Urinary bladder (tissue), 4 donors: Measurements from ENCODE around the gene ARHGAP31. TPM values are rescaled to one million over a fixed set of nuclear protein-coding genes. Genes with fewer than 3 reads are reported as not detected.

ENCODE experiments used
- DNase-seq: peaks from one replicate; pipeline ENCODE4 v3.0.0-alpha.2; 2015; ENCODE audit errors: extremely low spot score
- H3K27ac ChIP-seq: one replicate; pipeline ENCODE4 v1.5.1; 2013; ENCODE audit warnings: low read depth, mild to moderate bottlenecking, moderate library complexity
- H3K36me3 ChIP-seq: one replicate; pipeline ENCODE4 v1.6.1; 2013; ENCODE audit warnings: mild to moderate bottlenecking, moderate library complexity; ENCODE audit not compliant: insufficient read depth
- H3K4me1 ChIP-seq: one replicate; pipeline ENCODE4 v1.6.1; 2013; ENCODE audit warnings: mild to moderate bottlenecking, moderate library complexity; ENCODE audit not compliant: insufficient read depth
- H3K4me3 ChIP-seq: one replicate; pipeline ENCODE4 v1.5.1; 2013; ENCODE audit warnings: low read depth, low read length
- WGBS: extraction: QIAGEN DNeasy Blood & Tissue Kit; methylation state at CpG from one replicate; pipeline ENCODE4 v1.1.7; 2013; 5-methylcytosine and 5-hydroxymethylcytosine counted together
- polyA plus RNA-seq: library from polyadenylated mRNA; stranded (reverse); fragments of 200-250 nt; gene quantifications from one replicate; pipeline ENCODE4 v1.2.3, GENCODE V29; 2013
- total RNA-seq: library from RNA; depleted of rRNA; stranded (reverse); fragments of >200 nt; gene quantifications from one replicate; pipeline ENCODE4 v1.2.3, GENCODE V29; 2014
- donor health status: healthy with polysubstance abuse.
- donor health status: healthy.

ARHGAP31 gene
- total and polyA plus RNA-seq, 2 donors = 10.3 to 16.1 TPM

DNA sequence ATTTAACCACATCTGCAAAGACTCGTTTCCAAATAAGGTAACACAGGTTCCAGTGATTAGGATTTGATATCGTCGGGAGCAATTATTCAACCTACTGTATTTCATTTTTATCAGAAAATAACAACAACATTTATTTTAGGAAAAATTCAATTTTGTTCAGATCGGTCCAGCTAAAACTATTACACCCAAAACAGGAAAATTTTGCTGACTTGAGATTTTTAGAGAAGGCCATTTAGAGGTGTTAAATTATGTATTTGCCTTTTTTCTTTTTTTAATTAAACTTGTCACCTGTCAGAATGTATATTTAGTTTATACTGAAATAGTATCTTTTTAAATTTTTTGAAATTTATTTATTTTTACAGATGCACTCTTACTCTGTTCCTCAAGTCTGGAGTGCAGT, 81.3 kb downstream of the ARHGAP31 start:
- Histone ChIP-seq H3K4me3 (no peak overlapping the region), H3K36me3 (no peaks in the 10 kb centered on the region)
- 95% methylated on average over 4 of the region's 4 CpGs for WGBS

DNA sequence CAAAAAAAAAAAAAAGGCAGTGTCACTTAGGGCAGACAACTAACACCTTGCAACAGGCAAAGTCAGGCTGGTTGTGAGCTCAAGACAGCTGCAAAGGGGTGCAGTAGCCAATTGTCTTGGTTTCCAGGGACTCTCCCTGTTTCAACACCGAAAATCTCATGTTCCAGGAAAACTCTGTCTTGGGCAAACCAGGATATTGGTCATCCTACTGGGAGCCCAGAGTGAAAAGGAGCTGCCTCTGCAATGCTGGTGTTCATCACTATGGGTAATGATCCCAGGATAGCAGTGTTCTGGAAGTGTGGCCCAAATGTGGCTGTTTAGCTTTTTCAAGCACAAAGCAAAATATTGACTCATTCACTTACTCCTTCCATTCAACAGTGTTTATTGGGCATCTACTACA, 82.6 kb downstream of the ARHGAP31 start:
- no peak overlapping the region for H3K4me3 ChIP-seq
- no peak overlapping the region for H3K27ac ChIP-seq
- WGBS = 87% methylated on average over 1 of the region's 1 CpG
- no peaks in the 10 kb centered on the region for H3K4me1 ChIP-seq
- H3K36me3 ChIP-seq = no peaks in the 10 kb centered on the region
- no peak for DNase-seq

More for the DNA sequence above, 81.3 kb downstream of the ARHGAP31 start:
- no peak overlapping the region for H3K27ac ChIP-seq
- H3K4me1 ChIP-seq = no peaks in the 10 kb centered on the region
- no peak for DNase-seq

DNA sequence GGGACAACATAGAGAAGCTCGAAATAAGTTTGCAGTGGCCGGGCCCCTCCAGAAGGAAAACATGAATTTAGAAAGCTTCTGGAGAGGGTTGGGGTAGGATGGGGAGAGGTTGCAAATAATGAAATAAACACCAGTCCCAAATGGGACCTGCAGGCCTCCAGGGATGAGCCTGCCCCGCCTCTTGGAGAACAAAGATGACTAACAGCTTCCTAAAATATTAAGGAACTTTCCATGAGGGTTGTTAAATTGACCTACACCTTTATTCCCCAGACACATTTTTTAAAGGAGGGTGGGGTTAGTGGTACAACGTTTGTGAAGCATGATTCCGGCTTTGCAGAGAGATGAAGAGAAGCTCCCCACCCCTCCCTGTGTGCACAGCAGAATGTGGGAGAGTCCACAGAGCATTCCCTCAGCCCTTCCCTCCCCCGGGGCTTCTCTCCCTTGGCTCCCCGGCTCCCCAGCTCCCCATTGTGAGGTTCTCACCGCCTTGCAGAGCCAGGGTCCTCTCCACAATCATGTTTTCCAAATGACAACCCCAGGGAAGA, 84.1 kb downstream of the ARHGAP31 start:
- Histone ChIP-seq H3K27ac (no peak overlapping the region), H3K36me3 (no peaks in the 10 kb centered on the region), H3K4me3 (no peak overlapping the region), H3K4me1 (no peaks in the 10 kb centered on the region)
- DNase-seq = no peak
- 79% methylated on average over 8 of the region's 8 CpGs for WGBS

DNA sequence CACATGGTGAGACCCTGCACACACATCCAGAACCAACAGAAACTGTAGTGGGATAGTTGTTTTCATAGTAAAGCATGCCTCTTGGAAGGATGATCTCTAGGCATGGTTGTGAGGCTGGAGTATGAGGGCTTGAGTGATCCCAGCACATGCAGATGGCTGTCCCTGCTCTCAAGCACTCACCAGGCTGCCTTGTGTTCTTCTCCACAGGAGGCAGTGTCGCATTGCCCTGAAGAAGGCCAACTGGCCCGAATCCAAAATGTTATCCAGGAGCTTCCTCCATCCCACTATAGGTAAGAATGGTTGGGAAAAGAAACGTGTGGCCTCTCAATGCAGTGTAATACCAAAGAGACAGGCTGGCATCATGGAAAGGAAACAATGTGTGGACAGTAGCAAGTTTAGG, 86.5 kb downstream of the ARHGAP31 start:
- Histone ChIP-seq H3K27ac (no peak overlapping the region), H3K4me3 (no peak overlapping the region), H3K4me1 (no peaks in the 10 kb centered on the region), H3K36me3 (no peaks in the 10 kb centered on the region)
- DNase-seq = no peak
- WGBS = 70% methylated on average over 3 of the region's 3 CpGs

DNA sequence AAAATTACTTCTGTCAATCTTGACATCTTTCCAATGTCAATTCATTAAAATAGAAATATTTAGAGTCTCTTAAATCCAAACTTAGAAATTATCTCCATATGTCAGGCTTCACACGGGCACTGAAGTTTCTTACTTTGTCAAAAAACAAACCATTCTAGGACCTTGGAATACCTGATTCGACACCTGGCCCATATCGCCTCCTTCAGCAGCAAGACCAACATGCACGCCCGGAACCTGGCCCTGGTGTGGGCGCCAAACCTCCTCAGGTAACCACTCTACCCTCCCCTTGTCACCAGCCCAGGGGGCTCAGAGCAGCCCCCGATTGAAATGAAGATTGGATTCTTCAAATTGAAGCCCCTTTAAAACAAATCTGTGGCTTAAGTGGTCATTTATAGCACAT, 88.0 kb downstream of the ARHGAP31 start:
- Histone ChIP-seq H3K4me3 (no peak overlapping the region), H3K4me1 (no peaks in the 10 kb centered on the region), H3K27ac (no peak overlapping the region), H3K36me3 (no peaks in the 10 kb centered on the region)
- 95% methylated on average over 7 of the region's 7 CpGs for WGBS
- DNase-seq = no peak

DNA sequence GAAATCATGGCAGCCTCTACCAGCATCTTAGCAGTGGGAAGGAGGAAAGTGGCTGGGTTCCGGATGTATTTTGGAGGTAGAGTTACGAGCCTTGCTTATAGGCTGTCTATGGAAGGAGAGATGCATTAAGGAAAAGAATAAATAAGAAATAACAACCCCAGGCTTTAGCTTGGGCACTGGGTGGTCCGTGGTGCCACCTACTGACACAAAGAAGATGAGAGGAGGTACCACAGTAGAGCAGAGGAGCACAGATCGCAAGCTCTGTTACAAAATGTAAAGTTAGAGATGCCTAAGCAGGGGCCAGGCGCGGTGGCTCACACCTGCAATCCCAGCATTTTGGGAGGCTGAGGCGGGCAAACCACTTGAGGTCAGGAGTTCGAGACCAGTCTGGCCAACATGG, 94.4 kb downstream of the ARHGAP31 start:
- WGBS = 84% methylated on average over 8 of the region's 8 CpGs
- Histone ChIP-seq H3K4me1 (no peaks in the 10 kb centered on the region), H3K27ac (no peak overlapping the region), H3K36me3 (no peaks in the 10 kb centered on the region), H3K4me3 (no peak overlapping the region)
- DNase-seq = no peak

DNA sequence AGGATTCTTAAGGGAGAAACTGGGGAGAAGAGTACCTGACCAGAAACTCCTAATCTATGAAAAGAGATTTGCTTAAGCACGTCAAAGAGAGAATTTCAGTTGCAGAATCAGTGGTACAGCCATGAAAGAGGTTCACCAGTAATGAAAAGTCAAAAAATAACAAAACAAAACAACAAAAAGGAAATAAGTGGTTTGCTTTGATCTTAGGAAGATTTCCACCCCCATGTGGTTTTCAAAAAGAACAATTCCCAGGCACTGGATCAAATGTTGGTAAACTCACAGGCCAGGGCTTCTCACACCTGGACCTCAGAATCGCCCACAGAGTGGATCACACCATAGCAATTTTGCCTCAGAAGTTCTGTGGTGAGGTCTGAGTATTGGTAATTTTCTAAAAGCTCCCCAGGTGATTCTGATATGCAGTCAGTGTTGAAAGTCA, 101.8 kb downstream of the ARHGAP31 start:
- no peaks in the 10 kb centered on the region for H3K36me3 ChIP-seq
- no peak overlapping the region for H3K27ac ChIP-seq
- no peak overlapping the region for H3K4me3 ChIP-seq
- no peak for DNase-seq
- H3K4me1 ChIP-seq = no peaks in the 10 kb centered on the region
- 92% methylated on average over 2 of the region's 2 CpGs for WGBS

DNA sequence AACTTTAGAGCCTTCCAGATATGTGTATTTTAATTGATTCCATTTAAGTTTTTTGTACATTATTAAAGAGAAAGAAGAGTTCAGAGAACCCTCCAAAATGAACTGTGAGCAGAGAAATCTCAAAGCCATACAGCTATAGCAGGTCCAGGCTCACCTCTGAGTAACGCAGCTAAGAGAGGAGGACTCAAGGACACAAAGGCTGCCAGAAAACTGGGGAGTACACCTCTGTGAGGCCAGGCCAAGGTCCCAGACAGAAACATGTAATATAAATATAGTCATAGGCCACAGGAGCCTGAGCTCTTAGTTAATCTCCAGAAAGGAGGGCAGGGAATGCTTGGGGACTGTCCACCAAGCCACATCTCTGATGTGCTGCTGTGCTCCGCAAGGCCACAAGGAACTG, 102.7 kb downstream of the ARHGAP31 start:
- Histone ChIP-seq H3K27ac (no peak overlapping the region), H3K4me3 (no peak overlapping the region), H3K4me1 (no peaks in the 10 kb centered on the region), H3K36me3 (no peaks in the 10 kb centered on the region)
- no peak for DNase-seq
- WGBS = 100% methylated on average over 2 of the region's 2 CpGs

DNA sequence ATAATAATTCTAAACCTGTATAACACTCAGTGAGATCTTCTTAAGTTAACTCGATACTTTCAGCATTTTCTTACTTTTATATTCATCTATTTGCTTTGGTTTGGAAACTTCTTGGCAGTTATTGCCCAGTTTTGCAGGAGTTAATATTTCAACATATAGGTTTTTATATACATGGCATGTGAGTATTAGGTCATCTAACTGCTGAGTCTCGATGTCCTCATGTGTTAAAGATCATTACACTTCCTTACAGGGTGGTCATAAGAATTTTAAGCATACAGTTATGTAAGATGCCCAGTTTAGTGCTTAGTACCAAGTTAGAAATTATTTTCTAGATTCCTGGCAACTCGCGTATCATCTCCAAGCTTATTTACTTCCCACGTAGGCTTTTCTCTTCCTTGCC, 106.3 kb downstream of the ARHGAP31 start:
- Histone ChIP-seq H3K36me3 (no peaks in the 10 kb centered on the region), H3K4me3 (no peak overlapping the region), H3K27ac (no peak overlapping the region), H3K4me1 (no peaks in the 10 kb centered on the region)
- no peak for DNase-seq
- WGBS = 89% methylated on average over 5 of the region's 5 CpGs

DNA sequence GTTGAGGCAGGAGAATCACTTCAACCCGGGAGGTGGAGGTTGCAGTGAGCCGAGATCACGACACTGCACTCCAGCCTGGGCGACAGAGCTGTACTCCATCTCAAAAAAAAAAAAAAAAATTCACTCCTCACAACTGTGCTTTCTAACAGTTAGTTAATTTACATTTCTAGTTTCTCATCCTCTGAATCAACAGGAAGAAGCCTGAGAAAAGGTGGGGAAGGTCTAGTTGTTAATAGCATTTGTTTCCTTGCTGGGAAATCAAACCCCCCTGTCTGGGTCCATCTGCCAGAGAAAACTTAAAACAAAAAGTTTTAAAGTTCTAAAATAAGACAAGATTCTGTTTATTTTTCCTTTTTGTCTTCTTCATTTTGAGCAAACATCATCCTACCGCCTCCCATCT, 106.9 kb downstream of the ARHGAP31 start:
- Histone ChIP-seq H3K36me3 (no peaks in the 10 kb centered on the region), H3K4me3 (no peak overlapping the region), H3K27ac (no peak overlapping the region), H3K4me1 (no peaks in the 10 kb centered on the region)
- no peak for DNase-seq
- WGBS = 94% methylated on average over 5 of the region's 5 CpGs

DNA sequence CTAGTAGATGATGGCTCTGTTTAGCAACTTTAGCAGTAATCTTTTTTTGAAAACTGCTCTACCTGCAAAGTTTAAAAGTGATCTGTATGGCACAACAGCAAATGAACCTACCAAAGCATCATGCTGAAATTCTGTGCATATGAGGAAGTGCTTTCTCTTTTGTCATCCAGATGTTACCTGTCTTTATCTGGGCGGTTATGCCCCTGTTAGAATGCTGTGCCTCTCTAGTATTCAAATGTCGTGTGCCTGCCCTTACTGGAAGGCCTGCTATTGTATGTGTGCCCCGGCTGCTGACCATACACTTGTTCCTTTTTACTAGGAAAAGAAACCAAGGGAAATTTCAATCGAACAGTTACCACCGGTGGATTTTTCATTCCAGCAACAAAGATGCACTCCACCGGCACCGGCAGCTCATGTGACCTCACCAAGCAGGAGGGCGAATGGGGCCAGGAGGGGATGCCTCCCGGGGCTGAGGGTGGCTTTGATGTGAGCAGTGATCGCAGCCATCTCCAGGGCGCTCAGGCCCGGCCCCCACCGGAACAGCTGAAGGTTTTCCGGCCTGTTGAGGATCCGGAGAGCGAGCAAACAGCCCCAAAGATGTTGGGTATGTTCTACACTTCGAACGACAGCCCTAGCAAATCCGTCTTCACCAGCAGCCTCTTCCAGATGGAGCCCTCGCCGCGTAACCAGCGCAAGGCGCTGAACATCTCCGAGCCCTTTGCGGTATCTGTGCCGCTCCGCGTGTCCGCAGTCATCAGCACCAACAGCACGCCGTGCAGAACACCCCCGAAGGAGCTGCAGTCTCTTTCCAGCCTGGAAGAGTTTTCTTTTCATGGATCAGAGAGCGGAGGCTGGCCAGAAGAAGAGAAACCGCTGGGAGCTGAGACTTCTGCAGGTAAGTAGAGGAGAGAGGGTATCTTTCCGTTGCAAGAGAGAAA, 107.6 kb downstream of the ARHGAP31 start:
- 82% methylated on average over 36 of the region's 36 CpGs for WGBS
- H3K36me3 ChIP-seq = no peaks in the 10 kb centered on the region
- DNase-seq = no peak
- H3K4me3 ChIP-seq = no peak overlapping the region
- no peaks in the 10 kb centered on the region for H3K4me1 ChIP-seq
- no peak overlapping the region for H3K27ac ChIP-seq

DNA sequence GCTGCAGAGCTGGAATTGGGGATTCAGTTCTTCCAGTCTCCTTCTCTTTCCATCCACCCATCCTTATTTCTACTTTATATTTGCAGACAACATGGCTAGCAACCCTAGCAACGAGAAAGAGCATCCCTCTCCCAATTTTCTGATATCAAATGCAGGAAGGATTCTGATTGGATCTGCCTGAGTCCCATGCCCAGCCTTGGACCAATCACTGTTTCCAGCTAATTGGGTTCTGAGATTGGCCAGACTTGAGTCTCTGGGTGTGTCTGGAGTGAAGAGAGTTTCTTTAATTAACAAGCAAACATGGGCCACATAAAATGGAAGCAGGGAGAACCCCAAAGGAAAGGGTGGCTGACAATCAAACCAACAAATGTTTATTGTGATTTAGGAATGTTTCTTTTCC, 108.6 kb downstream of the ARHGAP31 start:
- WGBS = 97% methylated on average over 1 of the region's 1 CpG
- no peak for DNase-seq
- no peak overlapping the region for H3K27ac ChIP-seq
- H3K36me3 ChIP-seq = no peaks in the 10 kb centered on the region
- no peaks in the 10 kb centered on the region for H3K4me1 ChIP-seq
- H3K4me3 ChIP-seq = no peak overlapping the region

DNA sequence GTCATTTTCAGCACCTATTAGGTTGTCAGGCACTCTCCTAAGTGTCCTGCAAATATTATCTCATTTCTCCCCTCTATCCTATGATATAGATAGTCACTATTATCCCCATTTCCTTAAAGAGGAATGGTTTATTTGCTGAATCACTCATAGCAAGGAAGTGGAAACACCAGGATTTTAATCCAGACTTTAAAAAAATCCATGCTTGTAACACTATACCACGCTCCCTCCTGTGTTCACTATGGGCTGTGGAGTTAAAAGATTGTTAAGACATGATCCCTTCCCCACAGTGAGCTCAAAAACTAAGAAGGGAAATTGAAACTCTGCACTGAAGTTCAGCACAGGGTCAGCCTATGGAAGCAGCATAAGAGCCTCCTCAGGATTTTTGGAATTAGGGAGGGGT, 109.0 kb downstream of the ARHGAP31 start:
- Histone ChIP-seq H3K4me3 (no peak overlapping the region), H3K36me3 (no peaks in the 10 kb centered on the region), H3K4me1 (no peaks in the 10 kb centered on the region), H3K27ac (no peak overlapping the region)
- WGBS = 96% methylated on average over 1 of the region's 1 CpG
- no peak for DNase-seq

DNA sequence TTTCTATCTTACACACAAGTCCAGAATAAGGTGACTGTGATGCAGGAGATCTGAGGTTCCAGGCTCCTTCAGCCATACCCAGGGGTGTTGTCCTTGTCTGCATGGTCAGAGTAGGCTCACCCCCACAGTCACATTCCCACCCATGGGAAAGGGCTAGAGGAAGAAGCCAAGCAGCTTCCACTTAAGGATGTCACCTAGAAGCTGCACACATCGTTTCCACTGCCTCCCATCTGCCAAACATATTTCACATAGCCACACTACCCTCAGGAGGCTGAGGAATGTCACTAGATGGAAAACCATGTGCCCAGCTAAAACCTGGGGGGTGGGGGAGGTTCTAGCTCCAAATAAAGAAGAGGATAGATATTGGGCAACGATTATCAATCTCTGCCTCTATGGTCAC, 111.1 kb downstream of the ARHGAP31 start:
- no peak overlapping the region for H3K4me3 ChIP-seq
- no peak overlapping the region for H3K27ac ChIP-seq
- no peaks in the 10 kb centered on the region for H3K36me3 ChIP-seq
- 88% methylated on average over 2 of the region's 2 CpGs for WGBS
- H3K4me1 ChIP-seq = no peaks in the 10 kb centered on the region
- no peak for DNase-seq
